Astrocyte (in vitro differentiated cells and primary cell): ENCODE measurements around the gene PPP1R1A. TPM values are rescaled to one million over a fixed set of nuclear protein-coding genes. Genes with fewer than 3 reads are reported as not detected.

Experiments used
- DNase-seq: peaks from one replicate; pipeline ENCODE4 v3.0.0-alpha.2; 2010; ENCODE audit warnings: low read depth
- FAIRE-seq: peaks from 2 replicates; lab custom pipeline; 2011; peaks lifted over from hg19 to GRCh38; lab: Jason Lieb, UNC
- H2AFZ ChIP-seq: 2 replicates; pipeline ENCODE4 v1.6.0; 2012; ENCODE audit warnings: low read depth, low read length, inconsistent platforms
- H3K27ac ChIP-seq: 2 replicates; pipeline ENCODE4 v1.5.1; 2011; ENCODE audit warnings: low read depth, low read length, inconsistent platforms
- H3K27me3 ChIP-seq: 2 replicates; pipeline ENCODE4 v1.6.0; 2011; ENCODE audit warnings: low read length, inconsistent platforms; ENCODE audit not compliant: insufficient read depth
- H3K36me3 ChIP-seq: 2 replicates; pipeline ENCODE4 v1.5.1; 2011; ENCODE audit warnings: low read length, inconsistent platforms; ENCODE audit not compliant: insufficient read depth
- H3K4me1 ChIP-seq: 2 replicates; pipeline ENCODE4 v1.5.1; 2011; ENCODE audit warnings: low read length, inconsistent platforms; ENCODE audit not compliant: insufficient read depth
- H3K4me2 ChIP-seq: 2 replicates; pipeline ENCODE4 v1.6.0; 2012; ENCODE audit warnings: low read length, inconsistent platforms
- H3K4me3 ChIP-seq: 2 replicates; pipeline ENCODE4 v1.5.1; 2011; ENCODE audit warnings: low read depth, mild to moderate bottlenecking, low read length, inconsistent platforms; ENCODE audit not compliant: insufficient read depth
- H3K79me2 ChIP-seq: 2 replicates; pipeline ENCODE4 v1.6.0; 2012; ENCODE audit warnings: mild to moderate bottlenecking, low read length, inconsistent platforms; ENCODE audit not compliant: insufficient read depth
- H3K9ac ChIP-seq: 2 replicates; pipeline ENCODE4 v1.6.0; 2012; ENCODE audit warnings: mild to moderate bottlenecking, low read length, inconsistent platforms
- H3K9me3 ChIP-seq: 2 replicates; pipeline ENCODE4 v1.5.1; 2012; ENCODE audit warnings: low read depth, mild to moderate bottlenecking, low read length, inconsistent platforms; ENCODE audit not compliant: insufficient read depth
- H4K20me1 ChIP-seq: 2 replicates; pipeline ENCODE4 v1.6.0; 2012; ENCODE audit warnings: low read length, inconsistent platforms; ENCODE audit not compliant: insufficient read depth
- H3K27ac Mint-ChIP-seq: one replicate; pipeline ENCODE4 v1.8.0; 2021; ENCODE audit warnings: mild to moderate bottlenecking, mixed read lengths; ENCODE audit not compliant: unreplicated experiment
- H3K27me3 Mint-ChIP-seq: one replicate; pipeline ENCODE4 v1.8.0; 2021; ENCODE audit warnings: low read depth, mixed read lengths; ENCODE audit not compliant: unreplicated experiment
- H3K36me3 Mint-ChIP-seq: one replicate; pipeline ENCODE4 v1.8.0; 2021; ENCODE audit warnings: low read depth, mixed read lengths; ENCODE audit not compliant: unreplicated experiment
- H3K4me1 Mint-ChIP-seq: one replicate; pipeline ENCODE4 v1.8.0; 2021; ENCODE audit warnings: low read depth, mixed read lengths; ENCODE audit not compliant: unreplicated experiment
- H3K4me3 Mint-ChIP-seq: one replicate; pipeline ENCODE4 v1.8.0; 2021; ENCODE audit warnings: mild to moderate bottlenecking, moderate library complexity, mixed read lengths; ENCODE audit not compliant: unreplicated experiment
- H3K9me3 Mint-ChIP-seq: one replicate; pipeline ENCODE4 v1.8.0; 2021; ENCODE audit warnings: mild to moderate bottlenecking, mixed read lengths; ENCODE audit not compliant: unreplicated experiment
- CTCF ChIP-seq: IDR thresholded peaks from 2 replicates; pipeline ENCODE4 v1.5.1; 2011; ENCODE audit warnings: low read depth, mild to moderate bottlenecking, inconsistent platforms, low read length, moderate library complexity; ENCODE audit not compliant: insufficient read depth
- EZH2 ChIP-seq: IDR thresholded peaks from 2 replicates; pipeline ENCODE4 v1.6.1; 2012; ENCODE audit warnings: mild to moderate bottlenecking, low read length, inconsistent platforms; ENCODE audit not compliant: insufficient read depth
- total RNA-seq: library from RNA; stranded (reverse); gene quantifications from 2 replicates; pipeline ENCODE4 v1.2.1, GENCODE V29; 2021

Gene PPP1R1A
- total RNA-seq, 1 donor from 2014 or later, result 0.52 TPM

- Mint-ChIP-seq H3K4me3 (no peak overlapping the region), H3K27ac (no peak overlapping the region), H3K9me3 (no peaks in the 10 kb centered on the region), H3K4me1 (peaks cover 2% of the 10 kb centered on the region), H3K27me3 (peaks cover 47% of the 10 kb centered on the region), H3K36me3 (no peaks in the 10 kb centered on the region)
- H4K20me1 ChIP-seq, result no peaks in the 10 kb centered on the region
- no peak overlapping the region for H3K9ac ChIP-seq
- H3K4me2 ChIP-seq, result no peak overlapping the region
- H3K27me3 ChIP-seq, result peaks cover 10% of the 10 kb centered on the region
- H3K4me3 ChIP-seq, result no peak overlapping the region
- H3K4me1 ChIP-seq, result no peaks in the 10 kb centered on the region
- TF ChIP-seq CTCF (no peak), EZH2 (no peak)
- FAIRE-seq, result no peak
- H3K79me2 ChIP-seq, result no peaks in the 10 kb centered on the region
- H3K27ac ChIP-seq, result no peak overlapping the region
- no peaks in the 10 kb centered on the region for H3K36me3 ChIP-seq
- no peak for DNase-seq
- H2AFZ ChIP-seq, result no peak overlapping the region
- H3K9me3 ChIP-seq, result no peaks in the 10 kb centered on the region
These were observed 15.6 kb downstream of the PPP1R1A start for GRCh38 chr12:54572881-54573280.

GRCh38 chr12:54571193-54572188 is 17.0 kb downstream of the PPP1R1A start:
- H3K4me3 ChIP-seq, result no peak overlapping the region
- TF ChIP-seq CTCF (no peak), EZH2 (no peak)
- H3K9me3 ChIP-seq, result no peaks in the 10 kb centered on the region
- H3K4me2 ChIP-seq, result no peak overlapping the region
- peaks cover 13% of the 10 kb centered on the region for H3K27me3 ChIP-seq
- H3K4me1 Mint-ChIP-seq, result peaks cover 2% of the 10 kb centered on the region
- no peak overlapping the region for H3K27ac ChIP-seq
- H4K20me1 ChIP-seq, result no peaks in the 10 kb centered on the region
- no peaks in the 10 kb centered on the region for H3K9me3 Mint-ChIP-seq
- H2AFZ ChIP-seq, result no peak overlapping the region
- no peaks in the 10 kb centered on the region for H3K36me3 Mint-ChIP-seq
- no peak overlapping the region for H3K4me3 Mint-ChIP-seq
- DNase-seq, result no peak
- H3K79me2 ChIP-seq, result no peaks in the 10 kb centered on the region
- H3K36me3 ChIP-seq, result no peaks in the 10 kb centered on the region
- H3K27ac Mint-ChIP-seq, result no peak overlapping the region
- no peak for FAIRE-seq
- H3K4me1 ChIP-seq, result no peaks in the 10 kb centered on the region
- H3K9ac ChIP-seq, result no peak overlapping the region
- H3K27me3 Mint-ChIP-seq, result peaks cover 36% of the 10 kb centered on the region
